ENCODE results near the gene ATF5. TPM values are rescaled to one million over a fixed set of nuclear protein-coding genes. Genes with fewer than 3 reads are reported as not detected.
"Not testable (repeated sequence)": the region's sequence is repeated elsewhere in the genome, so short reads cannot be mapped to it uniquely, and the experiment has no call there.

ATF5 gene
- total RNA-seq, 1 donor from 2014 or later, result 15.3 TPM

DNA sequence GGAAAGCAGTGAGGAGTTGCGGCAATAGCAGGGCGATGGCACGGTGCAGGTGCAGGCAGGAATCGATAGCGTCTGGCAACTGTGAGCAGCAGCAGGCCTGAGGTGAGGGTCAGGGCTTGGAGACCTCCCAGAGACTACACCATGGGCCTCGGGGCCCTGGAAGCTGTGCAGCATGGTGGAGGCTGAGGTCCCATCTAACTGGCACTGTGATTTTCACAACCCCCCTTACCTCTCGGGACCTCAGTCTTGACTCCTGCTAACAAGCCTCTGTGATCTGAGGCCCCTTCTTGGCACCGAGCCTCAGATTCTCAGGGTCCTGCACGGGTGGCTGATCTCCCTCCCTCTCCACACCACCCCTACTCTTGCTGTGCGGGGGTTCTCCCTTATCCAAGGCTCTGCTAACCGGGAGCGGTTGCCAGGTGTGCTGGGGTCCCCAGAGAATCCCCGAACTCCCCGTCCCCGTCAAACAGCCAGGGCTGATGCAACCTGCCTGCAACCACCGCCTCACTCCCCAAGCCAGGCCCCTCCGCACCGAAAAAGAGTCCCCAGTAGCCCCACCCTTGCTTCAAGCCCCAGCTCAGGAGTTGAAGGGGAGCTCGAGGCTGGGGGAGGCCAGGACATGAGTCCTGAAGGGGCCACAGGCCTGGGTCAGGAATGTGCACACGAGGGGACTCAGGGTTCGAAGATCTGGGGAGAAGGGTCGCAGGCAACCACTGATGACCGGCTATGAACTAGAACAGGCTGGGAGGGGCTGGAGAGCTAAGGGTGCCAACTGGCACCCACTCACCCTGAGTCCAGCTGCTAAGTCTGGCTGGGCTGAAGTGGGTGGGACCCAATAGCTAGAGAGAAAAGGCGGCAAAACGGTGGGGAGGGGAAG lies 4.8 kb upstream of the ATF5 start:
- TF ChIP-seq, protein P1, sequence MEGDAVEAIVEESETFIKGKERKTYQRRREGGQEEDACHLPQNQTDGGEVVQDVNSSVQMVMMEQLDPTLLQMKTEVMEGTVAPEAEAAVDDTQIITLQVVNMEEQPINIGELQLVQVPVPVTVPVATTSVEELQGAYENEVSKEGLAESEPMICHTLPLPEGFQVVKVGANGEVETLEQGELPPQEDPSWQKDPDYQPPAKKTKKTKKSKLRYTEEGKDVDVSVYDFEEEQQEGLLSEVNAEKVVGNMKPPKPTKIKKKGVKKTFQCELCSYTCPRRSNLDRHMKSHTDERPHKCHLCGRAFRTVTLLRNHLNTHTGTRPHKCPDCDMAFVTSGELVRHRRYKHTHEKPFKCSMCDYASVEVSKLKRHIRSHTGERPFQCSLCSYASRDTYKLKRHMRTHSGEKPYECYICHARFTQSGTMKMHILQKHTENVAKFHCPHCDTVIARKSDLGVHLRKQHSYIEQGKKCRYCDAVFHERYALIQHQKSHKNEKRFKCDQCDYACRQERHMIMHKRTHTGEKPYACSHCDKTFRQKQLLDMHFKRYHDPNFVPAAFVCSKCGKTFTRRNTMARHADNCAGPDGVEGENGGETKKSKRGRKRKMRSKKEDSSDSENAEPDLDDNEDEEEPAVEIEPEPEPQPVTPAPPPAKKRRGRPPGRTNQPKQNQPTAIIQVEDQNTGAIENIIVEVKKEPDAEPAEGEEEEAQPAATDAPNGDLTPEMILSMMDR (conservative IDR thresholded peaks at IDR 0.05; ENCODE audit: low read depth, low read length), result no peak
- no peak for DNase-seq (ENCODE audit: low read depth)
- H3K4me3 ChIP-seq (ENCODE audit: low read depth, low read length), result no peak overlapping the region

DNA sequence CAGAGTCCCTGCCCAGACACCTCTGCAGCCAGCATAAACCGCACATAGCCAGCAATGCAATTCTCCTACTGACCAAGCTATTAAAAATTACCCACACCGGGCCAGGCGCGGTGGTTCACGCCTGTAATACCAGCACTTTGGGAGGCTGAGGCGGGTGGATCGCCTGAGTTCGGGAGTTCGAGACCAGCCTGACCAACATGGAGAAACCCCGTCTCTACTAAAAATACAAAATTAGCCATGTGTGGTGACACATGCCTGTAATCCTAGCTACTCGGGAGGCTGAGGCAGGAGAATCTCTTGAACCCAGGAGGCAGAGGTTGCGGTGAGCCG lies 4.2 kb upstream of the ATF5 start:
- DNase-seq (ENCODE audit: low read depth); H3K4me3 ChIP-seq (ENCODE audit: low read depth, low read length): not testable (repeated sequence)

DNA sequence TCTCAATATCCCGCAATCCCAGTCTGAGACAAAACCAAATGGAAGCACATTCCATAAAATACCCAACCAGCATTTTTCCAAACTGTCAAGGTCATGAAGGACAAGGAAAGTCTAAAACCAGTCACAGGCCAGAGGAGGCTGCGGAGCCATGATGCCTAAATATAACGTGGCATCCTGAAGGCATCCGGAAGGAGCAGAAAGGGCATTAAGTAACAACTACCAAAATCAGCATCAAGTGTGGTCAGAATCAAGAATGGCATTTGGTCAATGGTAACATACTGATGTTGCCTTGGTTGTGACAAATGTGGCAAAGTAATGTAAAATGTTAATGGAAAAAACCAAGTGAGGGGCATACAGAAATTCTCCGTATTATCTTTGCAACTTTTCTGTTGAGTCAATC lies 3.5 kb upstream of the ATF5 start:
- H3K4me3 ChIP-seq (ENCODE audit: low read depth, low read length), result no peak overlapping the region
- TF ChIP-seq, protein P1 (conservative IDR thresholded peaks at IDR 0.05; ENCODE audit: low read depth, low read length), result no peak
- DNase-seq (ENCODE audit: low read depth), result no peak

DNA sequence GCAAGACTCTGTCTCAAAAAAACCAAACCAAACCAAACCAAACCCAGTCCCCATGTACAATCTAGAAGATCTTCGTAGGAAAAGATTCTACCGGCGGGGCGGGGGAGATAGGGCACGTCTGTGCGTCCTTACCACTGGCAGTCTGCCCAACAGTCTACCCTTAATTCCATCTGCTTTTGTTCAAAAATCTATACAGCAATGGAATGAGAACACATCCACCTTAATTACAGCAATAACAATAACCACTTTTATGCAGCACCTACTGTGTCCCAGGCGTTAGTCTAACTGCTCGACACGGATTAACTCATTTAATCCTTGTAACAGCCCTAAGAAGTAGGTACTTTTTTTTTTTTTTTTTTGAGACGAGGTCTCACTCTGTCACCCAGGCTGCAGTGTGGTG lies 2.5 kb upstream of the ATF5 start:
- H3K4me3 ChIP-seq (ENCODE audit: low read depth, low read length), result no peak overlapping the region
- TF ChIP-seq, protein P1 (conservative IDR thresholded peaks at IDR 0.05; ENCODE audit: low read depth, low read length), result no peak
- no peak for DNase-seq (ENCODE audit: low read depth)

DNA sequence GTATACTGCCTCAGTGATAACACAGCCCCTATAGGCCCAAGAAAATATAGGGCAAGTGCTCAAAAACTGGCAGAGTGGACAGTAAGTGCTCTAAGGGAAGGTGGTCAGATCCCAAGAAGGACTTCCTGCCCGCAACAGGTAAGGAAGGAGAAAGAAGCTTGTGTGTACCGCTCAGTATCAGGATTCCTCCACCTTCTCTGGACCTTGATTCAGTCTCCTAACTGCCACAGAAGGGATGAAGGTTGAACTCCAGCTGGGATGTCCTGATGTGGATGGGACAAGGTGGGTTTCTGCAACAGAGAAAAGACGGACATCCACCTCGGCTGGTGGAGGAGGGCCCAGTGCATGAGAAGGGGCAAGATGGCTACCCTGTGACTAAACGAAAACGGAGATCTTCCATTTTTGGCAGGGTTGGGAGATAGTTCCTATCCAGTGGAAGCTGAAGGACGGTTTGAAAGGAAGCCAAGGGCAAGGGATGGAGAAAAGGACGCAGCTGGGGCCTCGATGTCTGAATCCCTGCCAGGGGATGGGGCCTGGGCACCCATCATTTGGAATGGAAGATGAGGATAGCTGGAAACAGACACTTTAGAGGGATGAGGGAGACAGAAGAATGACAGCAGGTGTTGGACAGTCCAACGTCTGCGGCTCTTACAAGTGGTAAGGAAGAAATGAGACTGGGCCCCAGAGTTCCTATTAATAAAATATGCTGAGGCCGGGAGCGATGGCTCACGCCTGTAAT lies 1.3 kb upstream of the ATF5 start:
- TF ChIP-seq, protein P1 (conservative IDR thresholded peaks at IDR 0.05; ENCODE audit: low read depth, low read length), result no peak
- no peak for DNase-seq (ENCODE audit: low read depth)
- H3K4me3 ChIP-seq (ENCODE audit: low read depth, low read length), result peak overlapping the region; percentile 92

DNA sequence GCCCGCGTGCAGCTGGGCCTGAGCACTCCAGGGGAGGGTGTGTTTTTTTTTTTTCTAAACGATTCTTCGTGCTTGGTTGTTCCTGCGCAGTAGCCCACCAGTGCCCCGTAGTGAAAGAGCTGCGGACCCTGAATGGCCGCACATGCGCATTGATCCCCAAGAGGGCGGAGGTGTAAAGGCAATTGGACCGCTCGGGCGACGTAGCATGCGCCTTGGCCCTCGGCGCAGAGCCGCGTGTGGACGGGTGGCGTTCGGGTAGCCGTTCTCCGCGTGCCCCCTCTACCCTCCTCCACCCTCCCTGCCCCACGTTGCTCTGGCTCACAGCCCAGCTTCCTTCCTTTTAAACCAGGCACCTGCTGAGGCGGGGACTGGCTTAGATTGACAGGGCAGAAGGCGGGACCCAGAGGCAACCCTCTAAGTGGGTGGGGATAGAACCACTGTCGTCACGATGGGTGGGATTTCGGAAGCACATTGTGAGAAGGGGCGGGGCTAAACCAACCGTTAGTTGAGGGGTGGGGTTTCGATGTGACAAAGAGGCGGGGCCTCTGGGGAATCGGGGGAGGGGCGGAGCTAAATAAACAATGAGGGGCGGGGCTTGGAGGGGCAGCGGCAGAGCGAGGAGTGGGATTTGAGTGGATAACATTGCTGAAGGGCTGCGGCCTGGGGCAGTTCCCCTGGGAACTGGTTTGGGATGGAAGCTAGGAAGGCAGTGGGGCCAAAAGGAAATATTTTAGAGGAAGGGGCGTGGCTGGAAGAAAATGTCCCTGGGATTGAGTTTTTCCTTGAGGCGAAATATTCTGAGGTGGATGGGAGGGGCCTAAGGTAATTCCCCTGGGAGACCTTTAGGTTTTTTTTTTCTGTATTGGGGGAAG lies 842 bp downstream of the ATF5 start:
- DNase-seq (ENCODE audit: low read depth), result peak; percentile 92

More for the DNA sequence above, 842 bp downstream of the ATF5 start:
- TF ChIP-seq, protein P1 (conservative IDR thresholded peaks at IDR 0.05; ENCODE audit: low read depth, low read length), result no peak
- peak overlapping the region; percentile 92 for H3K4me3 ChIP-seq (ENCODE audit: low read depth, low read length)

All from epithelial cell of proximal tubule (primary cell).